Karpas-422 (cell line): Measurements from ENCODE around the gene DENND2A. TPM values are rescaled to one million over a fixed set of nuclear protein-coding genes. Genes with fewer than 3 reads are reported as not detected.
"Not testable (repeated sequence)": the region's sequence is repeated elsewhere in the genome, so short reads cannot be mapped to it uniquely, and the experiment has no call there.

ENCODE experiments used
- DNase-seq: peaks from one replicate; pipeline ENCODE4 v3.0.0-alpha.2; 2015
- H2AFZ ChIP-seq: fragments of 200-600 bp; sonication (generic); 2 replicates; pipeline ENCODE4 v1.6.1; 2014; ENCODE audit warnings: antibody characterized with exemption, low read length, mixed read lengths
- H3K27ac ChIP-seq: fragments of 200-600 bp; sonication (generic); 2 replicates; pipeline ENCODE4 v1.5.1; 2014; ENCODE audit warnings: mild to moderate bottlenecking, low read length, moderate library complexity
- H3K27me3 ChIP-seq: fragments of 200-600 bp; sonication (generic); 2 replicates; pipeline ENCODE4 v1.6.1; 2014; ENCODE audit warnings: low read length, mixed read lengths
- H3K36me3 ChIP-seq: fragments of 200-600 bp; sonication (generic); 2 replicates; pipeline ENCODE4 v1.6.1; 2014; ENCODE audit warnings: low read length, mixed read lengths; ENCODE audit not compliant: insufficient read depth
- H3K4me1 ChIP-seq: fragments of 200-600 bp; sonication (generic); 2 replicates; pipeline ENCODE4 v1.6.1; 2014; ENCODE audit warnings: mild to moderate bottlenecking, low read length, mixed read lengths
- H3K4me2 ChIP-seq: fragments of 200-600 bp; sonication (generic); 2 replicates; pipeline ENCODE4 v1.6.1; 2014; ENCODE audit warnings: low read length, low read depth, mild to moderate bottlenecking; ENCODE audit not compliant: poor library complexity, severe bottlenecking
- H3K4me3 ChIP-seq: fragments of 200-600 bp; sonication (generic); 2 replicates; pipeline ENCODE4 v1.5.1; 2014; ENCODE audit warnings: mild to moderate bottlenecking, antibody characterized with exemption, low read length, mixed read lengths
- H3K79me2 ChIP-seq: fragments of 200-600 bp; sonication (generic); 2 replicates; pipeline ENCODE4 v1.6.1; 2014; ENCODE audit warnings: mild to moderate bottlenecking, low read length, mixed read lengths
- H3K9ac ChIP-seq: fragments of 200-600 bp; sonication (generic); 2 replicates; pipeline ENCODE4 v1.6.0; 2014; ENCODE audit warnings: low read length
- H3K9me2 ChIP-seq: fragments of 200-600 bp; sonication (generic), shearing (Covaris generic); replicated peaks from 2 replicates; pipeline ENCODE4 v1.6.0; 2014; ENCODE audit warnings: mild to moderate bottlenecking, low read length, moderate library complexity; ENCODE audit not compliant: insufficient read depth
- H3K9me3 ChIP-seq: fragments of 300-700, 200-600 bp; sonication (generic); 2 replicates; pipeline ENCODE4 v1.6.1; 2014; ENCODE audit warnings: low read length, mixed read lengths
- H4K20me1 ChIP-seq: fragments of 200-600 bp; sonication (generic); 2 replicates; pipeline ENCODE4 v1.6.1; 2014; ENCODE audit warnings: mild to moderate bottlenecking, antibody characterized with exemption, low read length, low read depth; ENCODE audit not compliant: insufficient read depth
- total RNA-seq: library from RNA; depleted of rRNA; stranded (reverse); fragments of >200 nt; shearing (Covaris generic); gene quantifications from 2 replicates; pipeline ENCODE4 v1.2.3, GENCODE V29; 2014; ENCODE audit warnings: low replicate concordance

Gene DENND2A
- total RNA-seq, 1 experiment from 2014 or later: not detected

DNA sequence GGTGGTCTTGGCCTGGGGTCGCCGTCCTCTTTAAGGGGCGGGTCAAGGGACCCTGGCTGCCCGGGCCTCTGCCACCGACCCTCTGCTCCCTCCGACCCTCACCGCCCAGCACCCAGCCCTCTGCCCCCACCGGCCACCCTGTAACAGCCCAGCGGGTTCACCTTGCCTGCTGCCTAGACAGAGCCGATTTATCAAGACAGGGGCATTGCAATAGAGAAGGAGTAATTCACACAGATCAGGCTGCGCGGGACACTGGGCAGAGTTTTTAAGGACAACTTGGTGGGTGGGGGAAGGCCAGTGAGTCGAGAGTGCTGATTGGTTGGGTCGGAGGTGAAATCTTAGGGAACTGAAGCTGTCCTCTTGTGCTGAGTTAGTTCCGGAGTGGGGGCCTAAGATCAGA, 31.4 kb upstream of the DENND2A start:
- H3K36me3 ChIP-seq: no peaks in the 10 kb centered on the region
- H2AFZ ChIP-seq: peak overlapping the region; percentile 94; the same call in 1 of the 2 replicates
- peak overlapping the region; percentile 94 for H3K4me2 ChIP-seq
- no peaks in the 10 kb centered on the region for H3K9me2 ChIP-seq
- peaks cover 45% of the 10 kb centered on the region for H3K4me1 ChIP-seq
- H3K9ac ChIP-seq: peak overlapping the region; percentile 32
- no peak for DNase-seq
- H3K79me2 ChIP-seq: 0 out of 2 replicates have a peak, but pooled peaks cover 12% of the 10 kb centered on the region
- H3K4me3 ChIP-seq: peak overlapping the region; percentile 52
- no peaks in the 10 kb centered on the region for H3K9me3 ChIP-seq
- no peaks in the 10 kb centered on the region for H4K20me1 ChIP-seq
- H3K27me3 ChIP-seq: no peaks in the 10 kb centered on the region
- no peak overlapping the region for H3K27ac ChIP-seq

DNA sequence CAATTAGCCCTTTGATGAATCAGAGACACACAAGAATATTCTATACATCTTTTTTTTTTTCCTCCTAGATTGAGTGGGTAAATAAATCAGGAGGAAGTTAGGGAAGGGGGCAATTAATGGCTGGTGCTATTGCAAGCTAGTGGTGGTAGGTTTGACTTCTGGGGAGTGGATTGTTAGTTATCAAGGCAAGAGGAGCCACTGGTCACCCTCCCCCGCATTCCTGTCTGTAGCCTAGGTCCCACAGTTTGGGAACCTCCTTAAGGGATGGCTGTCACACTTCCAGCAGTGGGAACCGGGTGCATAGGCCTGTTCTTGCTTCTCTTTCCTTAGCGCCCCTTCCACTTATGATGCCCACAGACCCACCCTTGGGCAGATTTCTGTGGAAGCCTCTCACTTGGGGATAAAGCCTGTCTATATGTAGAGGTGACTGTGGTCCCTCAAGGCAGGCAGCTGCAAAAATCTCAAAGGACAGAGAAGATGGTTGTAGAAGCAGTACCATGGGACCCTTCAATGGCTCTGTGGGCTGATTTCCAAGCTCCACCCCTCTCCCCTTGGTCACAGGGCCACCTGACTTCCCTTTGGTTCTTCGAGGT, 29.8 kb upstream of the DENND2A start:
- Histone ChIP-seq H3K9me2 (no peaks in the 10 kb centered on the region), H3K36me3 (no peaks in the 10 kb centered on the region), H3K27ac (no peak overlapping the region), H2AFZ (no peak overlapping the region), H4K20me1 (no peaks in the 10 kb centered on the region), H3K9me3 (no peaks in the 10 kb centered on the region), H3K4me2 (no peak overlapping the region), H3K27me3 (no peaks in the 10 kb centered on the region), H3K4me3 (no peak overlapping the region), H3K4me1 (peaks cover 29% of the 10 kb centered on the region), H3K79me2 (0 out of 2 replicates have a peak, but pooled peaks cover 5% of the 10 kb centered on the region), H3K9ac (no peak overlapping the region)
- DNase-seq: peak; percentile 39

DNA sequence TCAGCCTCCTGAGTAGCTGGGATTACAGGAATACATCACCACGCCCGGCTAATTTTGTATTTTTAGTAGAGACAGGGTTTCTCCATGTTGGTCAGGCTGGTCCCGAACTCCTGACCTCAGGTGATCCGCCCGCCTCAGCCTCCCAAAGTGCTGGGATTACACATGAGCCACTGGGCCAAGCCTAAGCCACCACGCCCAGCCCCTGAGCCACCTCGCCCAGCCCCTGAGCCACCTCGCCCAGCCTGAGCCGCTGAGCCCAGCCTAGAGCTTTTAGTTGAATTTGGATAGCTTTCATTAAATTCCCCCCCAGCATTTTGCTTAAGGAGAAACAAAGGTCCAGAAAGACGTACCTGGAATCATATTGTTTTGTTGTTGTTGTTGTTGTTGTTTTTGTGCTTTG, 29.2 kb upstream of the DENND2A start:
- not testable (repeated sequence) for H3K27ac ChIP-seq, H3K4me3 ChIP-seq, H3K9me2 ChIP-seq, DNase-seq, H3K9me3 ChIP-seq, H4K20me1 ChIP-seq, H2AFZ ChIP-seq, H3K79me2 ChIP-seq, H3K9ac ChIP-seq, H3K4me2 ChIP-seq, H3K27me3 ChIP-seq, H3K36me3 ChIP-seq
- peaks cover 23% of the 10 kb centered on the region for H3K4me1 ChIP-seq

DNA sequence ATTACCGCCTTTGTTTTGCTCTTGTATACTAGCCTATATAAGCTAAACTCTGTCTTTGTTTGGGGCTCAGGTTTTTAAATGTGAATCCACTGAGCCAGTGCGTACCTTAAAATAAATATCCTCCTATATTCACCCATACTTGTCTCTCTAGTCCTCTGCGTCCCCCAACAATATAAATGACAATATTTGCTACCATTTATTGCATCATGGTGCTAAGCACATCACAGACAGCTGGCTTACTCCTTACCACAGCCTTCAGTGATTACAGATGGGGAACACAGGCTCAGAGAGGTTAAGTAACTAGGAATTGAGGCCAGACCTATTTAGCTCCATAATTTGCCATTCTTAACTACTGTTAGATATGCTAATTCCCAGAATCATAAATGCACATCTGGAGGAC, 28.7 kb upstream of the DENND2A start:
- Histone ChIP-seq H3K27me3 (no peaks in the 10 kb centered on the region), H3K4me2 (no peak overlapping the region), H3K4me3 (no peak overlapping the region), H3K9me3 (no peaks in the 10 kb centered on the region), H3K27ac (no peak overlapping the region), H4K20me1 (no peaks in the 10 kb centered on the region), H3K79me2 (0 out of 2 replicates have a peak, but pooled peaks cover 3% of the 10 kb centered on the region), H3K4me1 (peaks cover 18% of the 10 kb centered on the region), H3K9ac (no peak overlapping the region), H3K36me3 (no peaks in the 10 kb centered on the region), H2AFZ (no peak overlapping the region), H3K9me2 (no peaks in the 10 kb centered on the region)
- peak; percentile 37 for DNase-seq

DNA sequence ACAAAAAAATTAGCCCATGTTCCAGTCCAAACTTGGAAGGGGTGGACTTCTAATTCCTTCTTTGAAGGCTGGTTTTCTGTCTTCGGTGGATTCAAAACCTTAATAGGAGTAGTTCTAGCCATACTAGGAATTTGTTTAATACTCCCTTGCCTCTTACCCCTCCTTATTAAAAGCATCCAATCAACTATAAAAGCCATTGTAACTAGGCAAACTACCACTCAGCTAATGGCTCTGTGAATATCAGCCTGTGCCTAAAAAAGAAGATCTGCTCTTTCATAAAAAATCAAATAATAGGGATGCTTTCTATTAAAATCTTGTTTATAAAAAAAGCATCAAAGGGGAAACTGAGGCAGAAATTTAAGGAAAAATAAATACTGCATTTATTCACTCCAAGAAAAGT, 28.0 kb upstream of the DENND2A start:
- no peak for DNase-seq
- 0 out of 2 replicates have a peak, but pooled peaks cover 1% of the 10 kb centered on the region for H3K79me2 ChIP-seq
- no peak overlapping the region for H2AFZ ChIP-seq
- no peaks in the 10 kb centered on the region for H3K36me3 ChIP-seq
- no peak overlapping the region for H3K4me3 ChIP-seq
- no peak overlapping the region for H3K4me2 ChIP-seq
- peaks cover 11% of the 10 kb centered on the region for H3K4me1 ChIP-seq
- no peaks in the 10 kb centered on the region for H4K20me1 ChIP-seq
- no peaks in the 10 kb centered on the region for H3K9me3 ChIP-seq
- no peak overlapping the region for H3K27ac ChIP-seq
- H3K9ac ChIP-seq: no peak overlapping the region
- no peaks in the 10 kb centered on the region for H3K27me3 ChIP-seq
- no peaks in the 10 kb centered on the region for H3K9me2 ChIP-seq

DNA sequence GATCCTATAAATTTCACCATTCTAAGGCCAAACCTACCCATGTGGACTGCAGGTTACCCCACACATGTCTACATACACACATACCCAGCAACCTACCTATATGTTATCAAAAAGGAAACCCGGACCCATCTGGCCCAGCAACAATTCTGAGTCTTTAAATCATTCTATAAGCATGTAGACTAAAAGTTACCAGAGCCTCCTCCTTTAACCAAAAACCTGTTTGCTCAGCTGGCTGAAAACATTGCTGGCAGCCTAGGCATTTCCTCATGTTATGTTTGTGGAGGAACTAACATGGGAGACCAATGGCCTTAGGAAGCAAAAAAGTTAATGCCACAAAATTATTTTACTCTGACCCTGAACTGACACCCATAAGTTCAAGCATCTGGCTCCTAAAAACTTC, 26.9 kb upstream of the DENND2A start:
- Histone ChIP-seq H2AFZ (no peak overlapping the region), H3K9ac (no peak overlapping the region), H3K79me2 (no peaks in the 10 kb centered on the region), H3K4me1 (peaks cover 6% of the 10 kb centered on the region), H3K9me2 (no peaks in the 10 kb centered on the region), H3K4me2 (no peak overlapping the region), H3K36me3 (no peaks in the 10 kb centered on the region), H3K9me3 (no peaks in the 10 kb centered on the region), H4K20me1 (no peaks in the 10 kb centered on the region), H3K4me3 (no peak overlapping the region), H3K27ac (no peak overlapping the region), H3K27me3 (no peaks in the 10 kb centered on the region)
- DNase-seq: no peak

DNA sequence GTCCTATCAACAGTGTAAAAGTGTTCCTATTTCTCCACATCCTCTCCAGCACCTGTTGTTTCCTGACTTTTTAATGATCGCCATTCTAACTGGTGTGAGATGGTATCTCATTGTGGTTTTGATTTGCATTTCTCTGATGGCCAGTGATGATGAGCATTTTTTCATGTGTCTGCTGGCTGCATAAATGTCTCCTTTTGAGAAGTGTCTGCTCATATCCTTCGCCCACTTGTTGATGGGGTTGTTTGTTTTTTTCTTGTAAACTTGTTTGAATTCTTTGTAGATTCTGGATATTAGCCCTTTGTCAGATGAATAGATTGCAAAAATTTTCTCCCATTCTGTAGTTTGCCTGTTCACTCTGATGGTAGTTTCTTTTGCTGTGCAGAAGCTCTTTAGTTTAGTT, 22.3 kb upstream of the DENND2A start:
- H3K9me3 ChIP-seq, H3K4me2 ChIP-seq, H3K79me2 ChIP-seq, H3K27ac ChIP-seq, H3K9ac ChIP-seq, H3K36me3 ChIP-seq, H4K20me1 ChIP-seq, H2AFZ ChIP-seq, H3K4me1 ChIP-seq, DNase-seq, H3K27me3 ChIP-seq, H3K4me3 ChIP-seq, H3K9me2 ChIP-seq: not testable (repeated sequence)

DNA sequence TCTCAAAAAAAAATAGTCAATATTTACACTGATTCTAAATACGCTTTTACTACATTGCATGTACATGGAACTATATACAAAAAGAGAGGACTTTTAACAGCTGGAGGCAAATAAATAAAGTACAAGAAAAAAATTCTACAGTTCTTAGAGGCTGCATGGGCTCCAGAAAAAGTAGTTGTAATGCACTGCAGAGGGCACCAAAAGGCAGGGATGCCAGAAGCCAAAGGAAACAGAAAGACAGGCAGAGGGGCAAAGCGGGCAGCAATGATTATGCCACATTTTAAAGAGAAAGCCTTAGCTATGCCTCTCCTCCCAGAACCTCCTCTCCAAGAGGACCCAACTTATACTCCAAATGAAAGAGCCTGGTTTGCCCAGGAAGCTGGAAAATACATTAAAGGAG, 20.5 kb upstream of the DENND2A start:
- Histone ChIP-seq H3K79me2 (no peaks in the 10 kb centered on the region), H4K20me1 (no peaks in the 10 kb centered on the region), H3K9me3 (no peaks in the 10 kb centered on the region), H2AFZ (no peak overlapping the region), H3K4me2 (no peak overlapping the region), H3K4me1 (peaks cover 10% of the 10 kb centered on the region), H3K27ac (no peak overlapping the region), H3K9me2 (no peaks in the 10 kb centered on the region), H3K27me3 (no peaks in the 10 kb centered on the region), H3K36me3 (no peaks in the 10 kb centered on the region), H3K4me3 (no peak overlapping the region), H3K9ac (no peak overlapping the region)
- DNase-seq: no peak
